Neural progenitor cell (in vitro differentiated cells): ENCODE results near the gene PTPRG.

Experiments
- CTCF ChIP-seq: fragments of 200-600 bp; sonication (generic); IDR thresholded peaks from 2 replicates; pipeline ENCODE4 v1.5.1; 2017; ENCODE audit warnings: antibody characterized with exemption, mild to moderate bottlenecking
- EZH2phosphoT487 ChIP-seq: fragments of 200-600 bp; sonication (generic); IDR thresholded peaks from 2 replicates; pipeline ENCODE4 v1.6.1; 2017; ENCODE audit warnings: antibody characterized with exemption

GRCh38 chr3:62022312-62022711, 460.9 kb downstream of the PTPRG start:
- TF ChIP-seq CTCF, result no peak
- TF ChIP-seq EZH2phosphoT487, result no peak
